MCF 10A (cell line): ENCODE measurements around the gene EXOC2. TPM values are rescaled to one million over a fixed set of nuclear protein-coding genes. Genes with fewer than 3 reads are reported as not detected.

ENCODE experiments used
- BruUV-seq: library from RNA; stranded (reverse); fragments of 400-500 nt; replicated peaks from 2 replicates; lab custom pipeline; 2021; lab: Mats Ljungman, UMichigan
- CTCF ChIA-PET: fragments of 300-600 bp; sonication (Branson Sonifier 250); formaldehyde crosslinking; extraction: SDS; loops from one replicate; lab custom pipeline; 2021; ENCODE audit warnings: antibody characterized with exemption, inconsistent platforms; lab: Yijun Ruan, JAX
- POLR2A ChIA-PET: fragments of 300-600, 350-650 bp; sonication (Branson Sonifier 250); formaldehyde crosslinking; extraction: SDS; loops from one replicate; lab custom pipeline; 2020; ENCODE audit warnings: antibody characterized with exemption, inconsistent platforms; lab: Yijun Ruan, JAX
- DNase-seq: peaks from one replicate; pipeline ENCODE4 v3.0.0-alpha.2; 2018; ENCODE audit not compliant: unreplicated experiment
- H3K27ac Mint-ChIP-seq: one replicate; pipeline ENCODE4 v1.8.0; 2022; ENCODE audit warnings: mild to moderate bottlenecking, low read depth, mixed read lengths; ENCODE audit not compliant: unreplicated experiment
- H3K27me3 Mint-ChIP-seq: one replicate; pipeline ENCODE4 v1.8.0; 2022; ENCODE audit warnings: mixed read lengths; ENCODE audit not compliant: insufficient read depth, unreplicated experiment
- H3K36me3 Mint-ChIP-seq: one replicate; pipeline ENCODE4 v1.8.0; 2022; ENCODE audit warnings: mild to moderate bottlenecking, moderate library complexity, mixed read lengths; ENCODE audit not compliant: insufficient read depth, unreplicated experiment
- H3K4me1 Mint-ChIP-seq: one replicate; pipeline ENCODE4 v1.8.0; 2022; ENCODE audit warnings: mixed read lengths; ENCODE audit not compliant: insufficient read depth, unreplicated experiment
- H3K4me3 Mint-ChIP-seq: one replicate; pipeline ENCODE4 v1.8.0; 2022; ENCODE audit warnings: mild to moderate bottlenecking, moderate library complexity, mixed read lengths; ENCODE audit not compliant: unreplicated experiment
- H3K9me3 Mint-ChIP-seq: one replicate; pipeline ENCODE4 v1.8.0; 2022; ENCODE audit warnings: mixed read lengths; ENCODE audit not compliant: unreplicated experiment
- intact Hi-C: fragments of 100-400 bp; cut with micrococcal nuclease; formaldehyde crosslinking; loops from 2 replicates; pipeline ENCODE4 v1.14.1; 2022
- total RNA-seq: library from RNA; stranded (reverse); gene quantifications from 2 replicates; pipeline ENCODE4 v1.2.3, GENCODE V29; 2022
- TF ChIP-seq, protein P1 (sequence below): fragments of 200-600 bp; IDR thresholded peaks from one replicate; pipeline ENCODE4 v1.8.0; 2022; ENCODE audit warnings: antibody characterized with exemption, mild to moderate bottlenecking; ENCODE audit not compliant: unreplicated experiment

Gene EXOC2
- total RNA-seq, 1 experiment from 2014 or later, result 14.6 TPM

DNA sequence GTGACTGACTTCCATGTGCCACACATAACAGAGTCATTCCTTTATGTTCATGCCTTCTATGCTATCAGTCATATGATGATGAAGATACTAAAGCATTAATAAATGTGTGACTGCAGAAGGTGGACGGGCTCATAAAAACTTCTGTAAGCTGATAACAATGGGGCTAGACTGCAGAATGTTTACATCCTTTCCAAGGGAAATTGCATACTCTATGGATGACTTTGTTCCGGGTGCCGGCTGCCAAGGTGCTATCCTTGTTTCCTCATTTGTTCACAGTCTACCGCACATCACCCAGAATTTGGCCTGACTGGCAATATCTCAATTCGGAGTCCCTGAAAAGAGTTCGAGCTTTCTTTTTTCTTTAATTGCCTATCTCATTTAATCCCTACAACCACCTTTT lies 121.0 kb downstream of the EXOC2 start:
- intact Hi-C loops, result no loop called here
- peaks cover 5% of the 10 kb centered on the region for H3K9me3 Mint-ChIP-seq
- H3K4me3 Mint-ChIP-seq, result no peak overlapping the region
- H3K27me3 Mint-ChIP-seq, result no peaks in the 10 kb centered on the region
- H3K27ac Mint-ChIP-seq, result no peak overlapping the region
- ChIA-PET POLR2A (no interaction called here), CTCF (interaction anchor here (0.6 kb wide), 1 partner anchor 115 kb away, joined by 4 read pairs; no protein-coding TSS in a partner anchor)
- H3K4me1 Mint-ChIP-seq, result no peaks in the 10 kb centered on the region
- peaks cover 17% of the 10 kb centered on the region for H3K36me3 Mint-ChIP-seq
- no peak for DNase-seq
- TF ChIP-seq, protein P1, sequence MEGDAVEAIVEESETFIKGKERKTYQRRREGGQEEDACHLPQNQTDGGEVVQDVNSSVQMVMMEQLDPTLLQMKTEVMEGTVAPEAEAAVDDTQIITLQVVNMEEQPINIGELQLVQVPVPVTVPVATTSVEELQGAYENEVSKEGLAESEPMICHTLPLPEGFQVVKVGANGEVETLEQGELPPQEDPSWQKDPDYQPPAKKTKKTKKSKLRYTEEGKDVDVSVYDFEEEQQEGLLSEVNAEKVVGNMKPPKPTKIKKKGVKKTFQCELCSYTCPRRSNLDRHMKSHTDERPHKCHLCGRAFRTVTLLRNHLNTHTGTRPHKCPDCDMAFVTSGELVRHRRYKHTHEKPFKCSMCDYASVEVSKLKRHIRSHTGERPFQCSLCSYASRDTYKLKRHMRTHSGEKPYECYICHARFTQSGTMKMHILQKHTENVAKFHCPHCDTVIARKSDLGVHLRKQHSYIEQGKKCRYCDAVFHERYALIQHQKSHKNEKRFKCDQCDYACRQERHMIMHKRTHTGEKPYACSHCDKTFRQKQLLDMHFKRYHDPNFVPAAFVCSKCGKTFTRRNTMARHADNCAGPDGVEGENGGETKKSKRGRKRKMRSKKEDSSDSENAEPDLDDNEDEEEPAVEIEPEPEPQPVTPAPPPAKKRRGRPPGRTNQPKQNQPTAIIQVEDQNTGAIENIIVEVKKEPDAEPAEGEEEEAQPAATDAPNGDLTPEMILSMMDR, result no peak
- BruUV-seq, result no TSS peak

DNA sequence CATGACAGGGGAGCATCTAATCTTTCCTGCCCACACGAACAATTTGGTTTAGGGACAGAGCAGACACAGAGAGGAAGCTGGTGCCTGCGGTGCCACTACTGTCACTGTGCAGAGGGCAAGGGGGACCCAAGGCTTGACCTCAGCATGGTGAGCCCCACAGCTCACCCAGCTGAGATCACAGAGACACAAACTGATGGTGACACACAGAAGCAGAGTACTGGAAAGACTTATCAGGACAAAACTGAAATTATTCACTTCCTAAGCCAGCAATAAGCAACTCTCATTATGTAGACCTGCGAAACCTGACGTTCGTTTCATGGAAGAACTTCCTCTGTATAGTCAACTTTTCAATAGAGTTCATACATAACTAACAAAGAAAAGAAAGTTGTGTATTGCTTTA lies 122.1 kb downstream of the EXOC2 start:
- intact Hi-C loops, result no loop called here
- ChIA-PET CTCF (no interaction called here), POLR2A (no interaction called here)
- no peaks in the 10 kb centered on the region for H3K27me3 Mint-ChIP-seq
- TF ChIP-seq, protein P1, result no peak
- no peak for DNase-seq
- no peaks in the 10 kb centered on the region for H3K4me1 Mint-ChIP-seq
- H3K36me3 Mint-ChIP-seq, result peaks cover 21% of the 10 kb centered on the region
- H3K27ac Mint-ChIP-seq, result no peak overlapping the region
- no peak overlapping the region for H3K4me3 Mint-ChIP-seq
- H3K9me3 Mint-ChIP-seq, result peaks cover 5% of the 10 kb centered on the region
- BruUV-seq, result no TSS peak

GRCh38 chr6:568954-569523 lies 123.9 kb downstream of the EXOC2 start:
- intact Hi-C loops, result loop anchor here (2.0 kb wide), 1 partner anchor 52 kb away; no protein-coding TSS in a partner anchor

DNA sequence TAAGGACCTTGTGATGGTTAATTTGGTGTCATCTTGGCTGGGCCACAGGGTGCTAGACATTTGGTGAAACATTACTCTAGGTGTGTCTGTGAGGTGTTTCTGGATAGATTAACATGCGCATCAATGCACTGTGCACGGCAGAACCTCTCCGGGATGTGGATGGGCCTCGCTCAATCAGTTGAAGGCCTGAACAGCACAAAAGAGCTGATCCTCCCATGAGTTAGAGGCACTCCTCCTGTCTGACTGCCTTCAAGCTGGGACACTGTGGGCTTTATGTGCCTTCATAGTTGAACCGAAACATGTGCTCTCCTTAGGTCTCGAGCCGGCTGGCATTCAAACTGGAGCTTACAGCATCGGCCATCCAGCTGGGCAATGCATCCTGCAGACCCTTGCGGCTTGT lies 124.9 kb downstream of the EXOC2 start:
- BruUV-seq, result no TSS peak
- H3K4me1 Mint-ChIP-seq, result no peaks in the 10 kb centered on the region
- H3K27ac Mint-ChIP-seq, result no peak overlapping the region
- intact Hi-C loops, result loop anchor here (2.0 kb wide), 1 partner anchor 53 kb away; no protein-coding TSS in a partner anchor
- H3K36me3 Mint-ChIP-seq, result peaks cover 27% of the 10 kb centered on the region
- TF ChIP-seq, protein P1, result no peak
- ChIA-PET CTCF (no interaction called here), POLR2A (no interaction called here)
- H3K9me3 Mint-ChIP-seq, result no peaks in the 10 kb centered on the region
- no peak for DNase-seq
- no peak overlapping the region for H3K4me3 Mint-ChIP-seq
- no peaks in the 10 kb centered on the region for H3K27me3 Mint-ChIP-seq

More at GRCh38 chr6:568954-569523, 123.9 kb downstream of the EXOC2 start:
- BruUV-seq, result no TSS peak
- Mint-ChIP-seq H3K27me3 (no peaks in the 10 kb centered on the region), H3K36me3 (peaks cover 22% of the 10 kb centered on the region), H3K4me1 (no peaks in the 10 kb centered on the region), H3K4me3 (no peak overlapping the region), H3K27ac (no peak overlapping the region), H3K9me3 (no peaks in the 10 kb centered on the region)
- POLR2A ChIA-PET, result no interaction called here
- no peak for DNase-seq
- TF ChIP-seq, protein P1, result no peak
- CTCF ChIA-PET, result no interaction called here
